Measurements from ENCODE around the gene SET.

GRCh38 chr9:128701227-128701854 lies 12.3 kb downstream of the SET start:
- TF ChIP-seq CTCF (IDR thresholded peaks at IDR 0.05), result no peak
- TF ChIP-seq POLR2A (IDR thresholded peaks at IDR 0.05), result no peak
